GM18498 (cell line): ENCODE measurements around the gene MX1.

Experiments used
- ATAC-seq: cut with Tn5 transposase; IDR thresholded peaks from one replicate; pipeline ENCODE4 v1.9.1; 2021; ENCODE audit warnings: mild to moderate bottlenecking, moderate library complexity; ENCODE audit not compliant: unreplicated experiment

MX1 gene

GRCh38 chr21:41488080-41488479 lies 62.0 kb downstream of the MX1 start:
- ATAC-seq = no peak

- ATAC-seq = no peak
These were observed 63.3 kb downstream of the MX1 start for GRCh38 chr21:41489329-41489728.

- ATAC-seq = no peak
These were observed 64.3 kb downstream of the MX1 start for GRCh38 chr21:41490330-41490729.

- no peak for ATAC-seq
These were observed 65.4 kb downstream of the MX1 start for GRCh38 chr21:41491412-41491811.

- no peak for ATAC-seq
These were observed 68.2 kb downstream of the MX1 start for GRCh38 chr21:41494242-41494641.

- ATAC-seq = no peak
These were observed 71.0 kb downstream of the MX1 start for GRCh38 chr21:41497008-41497407.

- ATAC-seq = no peak
These were observed 71.7 kb downstream of the MX1 start for GRCh38 chr21:41497788-41498187.

GRCh38 chr21:41499920-41500319 lies 73.9 kb downstream of the MX1 start:
- ATAC-seq = no peak

- ATAC-seq = no peak
These were observed 74.3 kb downstream of the MX1 start for GRCh38 chr21:41500363-41500762.

GRCh38 chr21:41500931-41501381 lies 74.9 kb downstream of the MX1 start:
- no peak for ATAC-seq

GRCh38 chr21:41501919-41502318 lies 75.9 kb downstream of the MX1 start:
- ATAC-seq = no peak

- ATAC-seq = no peak
These were observed 77.3 kb downstream of the MX1 start for GRCh38 chr21:41503331-41503730.

GRCh38 chr21:41504030-41504429 lies 78.0 kb downstream of the MX1 start:
- no peak for ATAC-seq

GRCh38 chr21:41506005-41506594 lies 80.1 kb downstream of the MX1 start:
- no peak for ATAC-seq

GRCh38 chr21:41506611-41507520 lies 80.8 kb downstream of the MX1 start:
- no peak for ATAC-seq

- no peak for ATAC-seq
These were observed 81.7 kb downstream of the MX1 start, which contains the start of gene TMPRSS2 for GRCh38 chr21:41507521-41508414. TMPRSS2 (minus strand) TSS chr21:41508158; CDS start chr21:41498133, 10,025 bp downstream.

- no peak for ATAC-seq
These were observed 82.5 kb downstream of the MX1 start for GRCh38 chr21:41508415-41509144.
